ENCODE results near the gene CD164L2.

Gene CD164L2

GRCh38 chr1:27405074-27405473 lies 21.9 kb upstream of the CD164L2 start:
- no peaks in the 10 kb centered on the region for H3K4me1 ChIP-seq (ENCODE audit: control insufficient read depth, insufficient read depth, low read length)

More at GRCh38 chr1:27405074-27405473, 21.9 kb upstream of the CD164L2 start:
- POLR2A ChIA-PET, result no interaction called here
- H3K36me3 ChIP-seq (ENCODE audit: control insufficient read depth in 2 of 2, insufficient read depth in 1 of 2, low read length in 2 of 2), result peaks cover 0 to 44% of the 10 kb centered on the region in 2 experiments; a peak in 2 of 3 replicates
- H3K4me3 ChIP-seq (ENCODE audit: low read depth, low read length), result no peak overlapping the region
- TF ChIP-seq SP2 (tag by site-specific recombination; IDR thresholded peaks at IDR 0.05), result no peak
- no peak for TF ChIP-seq ZNF280C (tag by site-specific recombination; IDR thresholded peaks at IDR 0.05)
- no peak for TF ChIP-seq ZBTB20 (tag by site-specific recombination; IDR thresholded peaks at IDR 0.05)
- no peak for TF ChIP-seq GLI2 (tag by site-specific recombination; IDR thresholded peaks at IDR 0.05; ENCODE audit: borderline replicate concordance, low read depth)
- TF ChIP-seq KLF7 (tag by site-specific recombination; IDR thresholded peaks at IDR 0.05; ENCODE audit: borderline replicate concordance), result no peak
- no peak for TF ChIP-seq ZNF514 (tag by site-specific recombination; IDR thresholded peaks at IDR 0.05)
- no peak for TF ChIP-seq ZBTB49 (tag by site-specific recombination; IDR thresholded peaks at IDR 0.05; ENCODE audit: low read depth)
- TF ChIP-seq ZNF398 (tag by site-specific recombination; IDR thresholded peaks at IDR 0.05), result no peak
- TF ChIP-seq ZNF843 (tag by site-specific recombination; IDR thresholded peaks at IDR 0.05), result no peak
- no peak for TF ChIP-seq ZNF549 (tag by site-specific recombination; IDR thresholded peaks at IDR 0.05)
- TF ChIP-seq ZNF571 (tag by site-specific recombination; IDR thresholded peaks at IDR 0.05), result no peak
- no peak for TF ChIP-seq ZNF114 (tag by site-specific recombination; IDR thresholded peaks at IDR 0.05)
- no peak for TF ChIP-seq ZNF214 (tag by site-specific recombination; IDR thresholded peaks at IDR 0.05; ENCODE audit: borderline replicate concordance)
- TF ChIP-seq ZNF362 (tag by site-specific recombination; IDR thresholded peaks at IDR 0.05), result no peak
- TF ChIP-seq INSM2 (tag by site-specific recombination; IDR thresholded peaks at IDR 0.05), result no peak
- no peak for TF ChIP-seq ZNF555 (tag by site-specific recombination; conservative IDR thresholded peaks at IDR 0.05)
- no peak for TF ChIP-seq ZXDB (tag by site-specific recombination; IDR thresholded peaks at IDR 0.05)
- no peak for TF ChIP-seq WT1 (tag by site-specific recombination; IDR thresholded peaks at IDR 0.05)
- TF ChIP-seq BCL11A (tag by site-specific recombination; IDR thresholded peaks at IDR 0.05; ENCODE audit: low read depth), result no peak
- no peak for TF ChIP-seq OSR2 (tag by site-specific recombination; IDR thresholded peaks at IDR 0.05)
- no peak overlapping the region for H3K27ac ChIP-seq (ENCODE audit: extremely low read depth, low read depth, low read length)
- CTCF ChIA-PET, result interaction anchor here (0.6 to 1.9 kb wide), 4 partner anchors 10 to 196 kb away, joined by 3 to 5 read pairs (median 3); no protein-coding TSS in a partner anchor
- no peaks in the 10 kb centered on the region for H3K9me3 ChIP-seq (ENCODE audit: control insufficient read depth, insufficient read depth, low read depth, low read length)

Data from HEK293 (cell line).